Occipital lobe (tissue), 2 donors: ENCODE results near the gene MYRFL. TPM values are rescaled to one million over a fixed set of nuclear protein-coding genes. Genes with fewer than 3 reads are reported as not detected.
A peak's percentile ranks its signal among the peaks of the same experiment; 100 is the strongest.
"Not testable (repeated sequence)": the region's sequence is repeated elsewhere in the genome, so short reads cannot be mapped to it uniquely, and the experiment has no call there.

Experiments
- DNase-seq: peaks from one replicate; lab custom pipeline; 2025; lab: John Stamatoyannopoulos, UW
- total RNA-seq: library from RNA; depleted of rRNA; stranded (reverse); fragments of >200 nt; gene quantifications from one replicate; pipeline ENCODE4 v1.2.3, GENCODE V29; 2014

Gene MYRFL
- total RNA-seq, 1 donor from 2014 or later = 0.78 TPM

DNA sequence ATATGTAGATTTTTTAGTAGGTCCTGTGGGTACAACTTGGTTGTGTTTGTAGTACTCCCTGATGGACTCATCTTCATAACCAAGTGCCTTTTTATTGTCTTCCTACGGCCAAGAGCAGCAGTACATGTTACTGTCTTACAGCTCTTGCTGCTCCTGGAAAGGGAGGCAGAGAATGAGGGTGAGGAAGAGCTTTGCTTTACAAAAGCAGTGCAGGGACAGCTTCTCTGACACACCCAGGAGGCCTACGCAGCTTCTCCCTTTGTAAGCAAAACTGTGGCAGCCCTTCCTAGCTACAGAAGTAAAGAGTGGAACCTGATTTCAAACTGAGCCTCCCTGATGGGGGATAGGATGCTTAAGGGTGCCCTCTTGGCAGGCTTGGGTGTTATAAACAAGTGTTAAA, 18.6 kb downstream of the MYRFL start:
- DNase-seq = no peak

DNA sequence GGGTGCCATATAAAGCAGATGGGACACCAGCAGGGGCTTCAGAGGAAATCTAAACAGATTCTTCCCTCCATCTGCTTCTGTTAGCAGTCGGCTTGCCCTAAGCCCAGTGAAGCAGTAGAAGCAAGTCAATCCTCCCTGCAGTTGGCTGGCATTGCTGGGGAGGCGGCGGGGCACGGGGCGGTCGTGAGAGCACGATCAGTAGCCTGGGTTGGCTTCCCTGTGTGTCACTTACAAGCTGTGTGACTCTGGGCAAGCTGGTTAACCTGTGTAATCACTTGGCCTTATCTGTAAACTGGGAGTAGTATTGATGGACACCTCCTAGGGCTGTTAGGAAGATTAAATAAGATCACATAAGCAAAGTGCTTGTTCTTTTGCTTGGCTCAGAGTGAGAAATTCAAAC, 19.4 kb downstream of the MYRFL start:
- no peak for DNase-seq

DNA sequence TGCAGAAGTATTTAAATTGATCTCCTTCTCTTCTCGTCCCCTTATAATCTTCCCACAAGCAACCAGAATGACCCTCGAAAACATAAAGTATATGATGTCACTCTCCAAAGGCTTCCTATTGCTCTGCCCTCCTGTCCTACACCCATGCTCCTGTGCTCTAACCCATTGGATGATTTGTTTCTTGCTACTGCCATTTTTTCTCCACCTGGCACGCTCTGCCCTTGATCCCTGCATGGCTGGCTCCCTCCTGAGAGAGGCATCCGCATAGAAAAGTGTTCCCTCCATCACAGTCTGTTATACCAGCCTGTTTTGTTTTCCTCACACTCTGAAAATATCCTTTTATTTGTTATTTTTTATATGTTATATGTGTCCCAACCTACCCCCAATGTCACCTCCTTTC, 19.8 kb downstream of the MYRFL start:
- DNase-seq = no peak

DNA sequence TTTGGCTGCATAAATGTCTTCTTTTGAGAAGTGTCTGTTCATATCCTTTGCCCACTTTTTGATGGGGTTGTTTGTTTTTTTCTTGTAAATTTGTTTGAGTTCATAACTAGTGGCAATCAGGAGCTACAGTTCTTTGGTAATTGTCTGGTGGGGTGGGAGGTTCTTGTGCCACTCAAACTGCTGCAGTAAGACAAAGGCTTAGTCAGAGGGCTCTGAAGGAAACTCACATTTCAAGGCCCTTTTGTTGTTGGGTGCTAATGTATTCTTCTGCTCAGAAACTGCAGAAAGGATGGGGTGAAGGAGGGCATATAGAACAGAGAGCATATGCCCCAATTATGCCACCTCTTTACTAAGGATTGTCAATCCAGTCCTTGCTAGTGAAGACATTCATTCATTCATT, 21.9 kb downstream of the MYRFL start:
- DNase-seq = no peak

DNA sequence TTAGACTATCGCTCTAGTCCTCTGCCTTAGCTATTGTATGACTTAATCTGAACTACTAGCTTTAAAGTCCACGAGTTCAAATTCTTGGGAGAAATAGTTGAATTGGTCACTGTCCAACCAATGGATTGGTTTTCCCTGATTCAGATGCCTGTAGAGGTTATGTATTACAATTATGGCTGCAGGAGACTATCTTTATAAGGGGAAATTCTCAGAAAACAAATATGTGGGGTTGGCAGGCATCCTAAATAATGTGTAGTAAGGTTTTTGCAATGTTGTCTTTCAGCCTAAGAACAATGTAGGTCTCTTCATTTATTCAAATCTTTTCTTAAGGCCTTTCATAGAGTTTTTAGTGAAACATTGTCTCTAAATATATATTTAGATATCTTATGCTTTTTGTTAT, 26.9 kb downstream of the MYRFL start:
- no peak for DNase-seq

DNA sequence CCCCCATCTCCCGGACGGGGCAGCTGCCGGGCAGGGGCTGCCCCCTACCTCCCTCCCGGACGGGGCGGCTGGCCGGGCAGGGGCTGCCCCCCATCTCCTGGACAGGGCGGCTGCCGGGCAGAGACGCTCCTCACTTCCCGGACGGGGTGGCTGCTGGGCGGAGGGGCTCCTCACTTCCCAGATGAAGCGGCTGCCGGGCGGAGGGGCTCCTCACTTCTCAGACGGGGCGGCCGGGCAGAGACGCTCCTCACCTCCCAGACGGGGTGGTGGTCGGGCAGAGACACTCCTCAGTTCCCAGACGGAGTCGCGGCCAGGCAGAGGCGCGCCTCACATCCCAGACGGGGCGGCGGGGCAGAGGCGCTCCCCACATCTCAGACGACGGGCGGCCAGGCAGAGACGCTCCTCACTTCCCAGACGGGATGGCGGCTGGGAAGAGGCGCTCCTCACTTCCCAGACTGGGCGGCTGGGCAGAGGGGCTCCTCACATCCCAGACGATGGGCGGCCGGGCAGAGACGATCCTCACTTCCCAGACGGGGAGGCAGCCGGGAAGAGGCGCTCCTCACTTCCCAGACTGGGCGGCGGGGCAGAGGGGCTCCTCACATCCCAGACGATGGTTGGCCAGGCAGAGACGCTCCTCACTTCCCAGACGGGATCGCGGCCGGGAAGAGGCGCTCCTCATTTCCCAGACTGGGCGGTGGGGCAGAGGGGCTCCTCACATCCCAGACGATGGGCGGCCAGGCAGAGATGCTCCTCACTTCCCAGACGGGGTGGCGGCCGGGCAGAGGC, 28.3 kb downstream of the MYRFL start:
- DNase-seq = not testable (repeated sequence)

DNA sequence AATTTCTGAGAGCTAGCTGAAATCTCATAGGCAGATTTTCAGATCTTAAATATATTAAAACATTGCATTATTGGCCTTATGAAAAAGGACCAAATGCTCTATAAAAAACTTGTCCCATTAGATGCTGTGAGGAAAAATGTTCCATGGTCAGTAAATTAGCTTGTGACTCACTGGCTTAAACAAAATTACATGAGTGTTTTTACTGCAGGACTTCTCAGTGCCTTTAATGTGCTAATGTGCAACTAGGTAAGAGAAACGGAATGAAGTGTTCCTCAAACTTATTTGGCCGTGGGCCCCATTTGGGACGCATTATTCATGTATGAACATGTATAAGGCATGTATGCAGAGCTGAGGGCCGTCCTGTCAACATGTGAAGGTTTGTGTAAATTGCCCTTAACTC, 41.7 kb downstream of the MYRFL start:
- DNase-seq = no peak

DNA sequence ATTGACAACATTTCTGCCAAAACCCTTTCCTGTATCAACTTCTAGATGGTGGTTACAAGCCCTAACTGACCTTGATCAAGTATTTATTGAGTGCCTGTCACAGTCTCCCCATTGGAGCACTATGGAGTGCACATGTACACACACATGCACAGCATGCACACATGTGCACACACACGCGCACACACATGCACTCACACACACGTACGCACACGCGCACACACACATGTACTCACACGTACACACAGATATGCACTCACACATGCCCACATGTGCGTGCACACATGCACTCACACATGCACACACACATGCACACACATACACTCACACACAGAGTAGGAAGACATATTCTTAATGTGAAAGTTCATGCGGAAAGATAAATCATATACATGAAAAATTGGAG, 43.7 kb downstream of the MYRFL start:
- DNase-seq = no peak

DNA sequence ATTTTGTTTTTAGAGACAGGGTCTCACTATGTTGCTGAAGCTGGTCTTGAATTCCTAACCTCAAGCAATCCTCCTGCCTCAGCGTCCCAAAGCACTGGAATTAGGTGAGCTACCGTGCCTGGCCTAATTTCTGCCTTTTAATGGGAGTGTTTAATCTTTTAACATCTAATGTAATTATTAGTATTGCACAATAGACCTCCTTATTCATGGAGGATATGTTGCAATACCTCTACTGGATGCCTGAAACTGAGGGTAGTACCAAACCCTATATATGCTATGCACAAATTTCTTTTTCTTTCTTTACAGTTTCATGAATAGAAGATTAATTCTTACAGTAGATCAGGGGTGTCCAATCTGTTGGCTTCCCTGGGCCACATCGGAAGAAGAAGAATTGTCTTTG, 47.8 kb downstream of the MYRFL start:
- no peak for DNase-seq

DNA sequence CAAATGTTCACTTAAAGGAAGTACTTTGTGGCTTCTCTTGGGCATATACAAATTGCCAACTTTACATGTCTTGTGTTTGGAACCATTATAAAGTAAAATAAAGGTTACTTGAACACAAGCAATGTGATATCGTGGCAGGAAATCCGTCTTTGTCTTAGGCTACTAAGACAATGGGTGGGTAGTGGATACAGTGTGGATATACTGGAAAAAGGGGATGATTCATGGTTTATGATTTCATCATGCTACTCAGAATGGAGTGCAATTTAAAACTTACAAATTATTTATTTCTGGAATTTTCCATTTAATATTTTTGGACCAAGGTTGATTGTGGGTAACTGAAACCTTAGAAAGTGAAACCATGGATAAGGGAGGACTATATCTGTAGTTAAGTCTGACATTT, 48.4 kb downstream of the MYRFL start:
- no peak for DNase-seq

DNA sequence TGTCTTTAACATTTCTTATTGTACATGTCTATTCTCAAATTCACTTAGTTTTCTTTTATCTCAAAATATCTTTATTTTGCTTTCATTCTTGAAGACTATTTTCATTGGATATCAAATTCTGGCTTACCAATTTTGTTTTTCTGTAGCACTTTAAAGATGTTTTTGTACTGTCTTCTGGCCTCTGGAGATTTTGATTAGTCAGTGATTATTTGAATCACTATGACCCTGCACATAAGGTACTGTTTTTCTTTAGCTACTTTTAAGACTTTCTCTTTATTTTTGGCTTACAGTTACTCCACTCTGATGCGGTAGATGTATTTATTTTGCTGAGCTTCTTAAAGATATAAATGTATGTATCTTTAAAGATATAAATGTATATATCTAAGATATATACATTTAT, 49.6 kb downstream of the MYRFL start:
- DNase-seq = no peak

DNA sequence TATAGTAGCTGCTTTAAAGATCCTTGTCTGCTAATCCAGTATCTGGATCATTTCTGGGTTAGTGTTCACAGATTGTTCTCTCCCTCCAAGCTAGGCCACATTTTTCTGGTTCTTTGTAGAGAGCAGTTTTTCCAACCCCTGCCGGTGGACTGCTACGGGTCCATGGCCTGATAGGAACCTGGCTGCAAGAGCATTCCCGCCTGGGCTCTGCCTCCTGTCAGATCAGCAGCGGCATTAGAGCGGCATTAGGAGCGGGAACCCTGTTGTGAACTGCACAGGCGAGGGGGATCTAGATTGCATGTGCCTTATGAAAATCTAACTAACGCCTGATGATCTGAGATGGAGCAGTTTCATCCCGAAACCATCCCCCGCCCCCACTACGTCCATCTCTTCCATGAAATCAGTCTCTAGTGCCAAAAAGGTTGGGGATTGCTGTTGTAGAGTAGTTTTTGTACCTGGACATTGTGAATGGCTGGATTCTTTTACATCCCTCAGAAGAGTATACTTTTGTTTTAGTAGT, 50.4 kb downstream of the MYRFL start:
- DNase-seq = no peak

DNA sequence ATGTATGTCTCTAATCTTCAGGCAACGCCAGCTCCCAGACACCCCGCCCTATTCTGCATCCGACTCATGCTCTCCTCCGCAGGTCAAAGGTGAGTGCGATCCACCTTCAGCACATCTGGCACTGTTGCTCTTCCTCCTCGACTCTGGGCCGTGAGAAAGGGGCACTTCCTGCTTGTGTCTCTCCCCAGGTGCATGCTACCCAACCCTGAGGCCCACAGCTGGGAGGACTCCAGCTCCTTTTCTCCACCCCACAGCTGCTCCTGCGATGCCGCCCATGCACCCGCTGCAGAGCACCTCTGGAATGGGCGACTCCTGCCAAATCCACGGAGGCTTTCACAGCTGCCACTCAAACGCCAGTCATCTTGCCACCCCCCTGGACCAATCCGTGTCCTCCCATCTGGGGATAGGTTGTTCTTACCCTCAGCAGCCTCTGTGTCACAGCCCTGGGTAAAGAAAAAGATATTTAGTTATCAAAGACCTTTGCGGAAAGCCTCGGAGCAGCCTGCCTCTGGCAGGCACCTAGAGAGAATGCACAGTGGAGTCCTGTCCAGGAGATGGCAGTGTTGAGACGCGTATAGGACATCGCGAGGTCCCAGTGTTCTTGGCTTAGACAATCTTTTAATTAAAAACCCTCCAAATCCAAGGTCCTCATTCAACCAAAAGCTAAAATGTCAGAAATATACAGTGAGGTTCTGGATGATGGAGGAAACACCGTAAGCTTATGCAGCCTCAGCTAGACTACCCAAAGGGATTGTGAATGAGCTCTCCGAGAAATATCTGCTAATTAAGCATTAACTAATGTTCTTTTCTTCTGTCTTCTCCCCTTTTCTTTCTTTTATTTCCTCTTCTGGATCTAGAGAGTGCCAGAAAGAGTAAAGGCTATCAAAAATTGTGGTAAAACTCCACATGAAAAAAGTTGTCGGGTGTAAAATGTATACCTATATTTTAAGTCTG, 54.3 kb downstream of the MYRFL start:
- peak; percentile 55 for DNase-seq

DNA sequence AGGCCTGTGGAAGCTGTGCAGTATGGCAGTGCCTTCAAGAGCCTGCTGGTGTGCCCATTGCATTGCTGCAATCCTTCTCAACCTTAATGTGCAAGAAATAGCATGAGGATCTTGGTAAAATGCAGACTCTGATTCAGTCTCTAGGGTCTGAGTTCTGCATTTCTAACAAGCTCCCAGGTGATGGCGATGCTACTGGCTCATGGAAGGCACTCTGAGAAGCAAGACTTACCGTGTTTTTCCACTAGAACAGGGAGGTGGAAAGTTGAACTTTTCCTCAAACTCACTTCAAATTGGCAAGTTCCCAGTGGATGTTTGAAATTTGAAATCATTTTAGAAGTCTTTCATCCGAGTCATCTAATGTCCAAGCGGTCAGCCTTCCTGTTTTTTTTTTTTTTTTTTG, 55.5 kb downstream of the MYRFL start:
- DNase-seq = no peak

DNA sequence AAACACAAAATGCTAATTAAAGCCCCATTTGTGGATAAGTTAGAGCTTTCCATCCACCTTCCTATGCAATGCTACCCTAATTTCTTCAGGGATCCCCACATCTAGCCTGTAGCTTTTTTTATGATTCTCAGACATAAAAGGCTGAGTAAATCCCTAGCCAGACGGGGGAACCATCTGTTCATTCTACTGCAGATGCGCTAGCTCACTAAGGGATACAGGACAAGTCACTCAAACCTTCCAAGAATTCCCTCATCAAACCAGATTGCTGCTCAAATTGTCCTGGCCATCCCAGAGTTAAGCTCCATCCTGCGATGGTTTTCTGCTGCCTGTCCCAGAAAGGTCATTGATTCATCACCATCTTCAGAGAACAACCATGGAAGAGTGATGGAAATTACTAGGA, 56.7 kb downstream of the MYRFL start:
- no peak for DNase-seq

DNA sequence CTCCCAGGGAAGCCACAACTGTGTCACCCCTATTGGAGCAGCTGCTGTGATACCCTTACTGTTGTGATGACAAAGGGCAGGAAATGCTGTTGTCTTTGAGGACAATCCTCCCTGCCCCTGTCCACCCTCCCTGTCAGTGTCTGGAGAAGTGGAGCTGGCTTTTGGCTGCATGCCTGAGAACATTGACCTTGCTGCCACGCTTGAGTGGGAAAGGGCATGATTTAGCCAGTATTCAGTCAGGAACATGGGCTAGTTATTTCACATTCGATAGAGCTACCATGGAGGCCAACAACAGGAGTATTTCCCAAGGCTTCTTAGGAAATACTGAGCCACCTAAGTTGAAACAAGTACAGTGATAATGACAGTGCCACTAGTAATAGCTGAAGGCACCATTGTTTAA, 59.4 kb downstream of the MYRFL start:
- DNase-seq = no peak

DNA sequence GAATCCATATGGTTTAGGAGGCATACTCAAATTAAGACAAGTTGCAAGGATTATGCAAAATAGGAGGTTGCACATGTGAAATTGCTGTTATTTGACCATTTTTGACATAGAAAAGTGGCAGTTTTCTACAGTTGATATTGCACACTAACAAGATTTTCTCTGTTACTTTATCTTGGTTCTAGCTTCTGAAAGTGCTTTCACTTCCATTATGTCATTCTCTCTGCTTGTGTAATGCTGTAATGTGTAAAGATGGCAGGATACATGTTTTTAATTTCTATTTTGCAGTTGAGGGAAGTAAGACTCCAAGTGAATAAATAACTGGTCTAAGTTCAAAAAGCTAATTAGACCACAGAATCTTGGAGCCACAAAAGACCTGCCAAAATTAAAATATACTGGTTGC, 60.6 kb downstream of the MYRFL start:
- no peak for DNase-seq

DNA sequence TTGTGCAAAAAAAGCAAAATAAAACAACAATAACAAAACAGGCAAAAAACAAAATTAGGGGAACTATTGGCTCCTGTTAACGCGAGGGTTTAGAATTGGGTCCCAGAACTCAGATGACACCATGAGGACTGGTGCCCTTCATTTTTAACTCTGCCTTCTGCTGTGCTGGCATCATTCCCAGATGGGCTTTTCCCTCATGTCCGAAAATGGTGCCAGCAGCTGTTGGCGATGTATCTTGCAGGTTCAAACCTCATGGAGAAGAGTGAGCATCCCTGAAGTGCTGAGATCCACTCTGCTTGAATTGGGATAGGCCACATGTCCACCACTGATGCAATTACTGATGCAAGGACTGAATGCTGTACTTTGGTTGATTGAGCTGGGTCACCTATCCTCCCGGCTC, 61.1 kb downstream of the MYRFL start:
- DNase-seq = no peak

DNA sequence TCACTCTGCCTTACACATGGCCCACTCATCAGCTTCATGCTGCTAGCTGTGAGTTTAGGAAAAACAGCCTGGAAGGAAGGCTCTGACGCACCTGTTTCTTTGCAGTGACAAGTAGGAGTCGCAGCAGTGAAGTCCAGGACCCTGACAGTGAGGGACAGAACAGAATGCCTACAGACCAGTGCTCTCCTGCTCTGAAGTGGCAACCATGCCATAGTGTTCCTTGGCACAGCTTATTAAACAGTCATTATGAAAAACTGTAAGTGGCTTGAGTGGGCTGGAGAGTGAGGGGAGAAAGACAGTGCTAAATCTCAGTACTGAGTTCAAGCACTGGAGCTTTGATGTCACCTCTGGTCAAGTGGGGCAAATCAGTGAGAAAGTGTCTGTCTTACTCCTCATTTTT, 61.7 kb downstream of the MYRFL start:
- no peak for DNase-seq

DNA sequence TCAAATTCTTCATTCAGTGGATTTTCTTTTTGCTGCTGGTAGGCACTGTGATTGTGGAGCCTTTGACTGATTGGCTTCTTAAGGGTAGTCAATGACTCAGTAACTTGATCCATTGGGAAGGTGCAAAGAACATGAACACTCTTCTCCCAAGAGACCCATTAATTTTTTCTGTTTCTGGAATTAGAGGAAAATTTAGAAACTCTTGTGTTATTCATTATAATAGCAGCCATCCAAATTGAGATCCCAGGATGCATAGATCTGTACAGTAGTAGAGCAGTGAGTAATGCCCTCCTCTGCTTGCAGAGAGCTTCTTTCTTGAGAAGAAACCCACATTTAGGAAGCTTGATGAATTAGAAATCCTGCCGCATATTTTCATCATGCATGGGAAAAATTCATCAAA, 63.9 kb downstream of the MYRFL start:
- no peak for DNase-seq

DNA sequence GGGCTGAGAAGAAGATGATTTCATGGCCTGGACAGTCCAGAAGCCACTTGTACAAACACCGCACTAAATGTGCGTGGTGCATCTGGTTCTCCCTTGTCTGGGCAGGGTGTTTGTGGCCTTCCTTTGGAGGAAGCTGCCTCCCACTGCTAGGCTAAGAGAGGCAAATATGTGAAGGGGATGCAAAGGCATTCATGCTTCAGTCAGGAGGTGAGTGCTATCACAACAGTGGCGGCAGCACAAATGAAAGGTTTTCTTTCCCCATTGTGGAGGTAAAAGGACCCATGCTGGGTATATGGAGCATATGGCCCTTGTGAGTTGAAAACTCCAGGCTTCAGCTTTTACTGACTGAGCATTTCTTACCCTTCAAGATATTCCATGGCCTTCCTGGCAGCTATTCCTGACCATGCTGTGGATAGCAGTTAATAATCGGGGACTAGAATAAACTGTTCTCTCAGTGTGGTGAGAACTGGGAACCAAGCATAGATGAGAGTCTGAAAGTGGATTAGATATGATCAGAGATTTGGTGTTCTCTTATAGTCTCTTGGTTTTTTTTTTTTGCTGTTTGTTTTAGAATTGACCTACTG, 69.9 kb downstream of the MYRFL start:
- DNase-seq = no peak
